HL-60/S4 treated with phorbol 12-myristate 13-acetate at 8.2 ng/mL for 4 days and 3 days (cell line): ENCODE results near the gene TRAPPC4.

Experiments used
- in situ Hi-C: fragments of 300-500 bp; cut with MboI; formaldehyde crosslinking; loops from 2 replicates; pipeline ENCODE4 v1.15.0; 2022; ENCODE audit warnings: low sequenced_read_pairs

TRAPPC4 gene

GRCh38 chr11:119061256-119061655, 42.7 kb downstream of the TRAPPC4 start:
- in situ Hi-C loops = no loop called here

- in situ Hi-C loops = no loop called here
These were observed 44.2 kb downstream of the TRAPPC4 start for GRCh38 chr11:119062779-119063178.

- in situ Hi-C loops = no loop called here
These were observed 46.8 kb downstream of the TRAPPC4 start for GRCh38 chr11:119065369-119065768.

GRCh38 chr11:119067371-119068222, 49.0 kb downstream of the TRAPPC4 start, which contains the start of gene VPS11:
Gene VPS11 (plus strand): TSS chr11:119067818. CDS start chr11:119067824, 6 bp downstream.
- in situ Hi-C loops = no loop called here
